Stimulated activated CD4-positive, alpha-beta T cell treated with anti-CD3 and anti-CD28 coated beads, Interleukin-15, amount 100 ng/mL, for 48 hours (primary cell): ENCODE measurements around the gene CCDC120.

Experiments
- DNase-seq, 2 donors: peaks; one replicate each; pipeline ENCODE4 v3.0.0-alpha.2; 2020; ENCODE audit warnings: low read depth in 2 of 2

The CCDC120 gene

GRCh38 chrX:49102190-49102589 lies 43.4 kb downstream of the CCDC120 start:
- no peak for DNase-seq

- DNase-seq = no peak
Measured at GRCh38 chrX:49103637-49104036, 44.8 kb downstream of the CCDC120 start.

- DNase-seq = no peak
Measured at GRCh38 chrX:49106296-49106695, 47.5 kb downstream of the CCDC120 start.

DNA sequence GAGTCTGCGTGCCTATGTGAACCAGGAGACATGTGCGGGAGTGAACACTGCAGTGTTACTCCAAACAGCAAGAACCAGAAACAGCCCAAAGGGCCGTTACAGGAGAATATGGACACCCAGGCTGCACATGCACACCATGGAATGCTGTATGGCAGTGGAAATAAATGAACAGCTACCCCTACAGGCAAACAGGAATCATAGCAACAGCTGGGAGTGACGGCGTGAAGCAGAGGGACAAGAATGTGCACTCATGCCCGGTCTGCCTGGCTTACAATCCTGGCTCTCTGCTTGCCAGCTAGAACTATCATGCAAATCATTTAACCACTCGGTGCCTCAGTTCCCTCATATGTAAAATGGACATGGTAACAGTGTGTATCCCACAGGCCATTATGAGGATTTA lies 48.1 kb downstream of the CCDC120 start:
- no peak for DNase-seq

DNA sequence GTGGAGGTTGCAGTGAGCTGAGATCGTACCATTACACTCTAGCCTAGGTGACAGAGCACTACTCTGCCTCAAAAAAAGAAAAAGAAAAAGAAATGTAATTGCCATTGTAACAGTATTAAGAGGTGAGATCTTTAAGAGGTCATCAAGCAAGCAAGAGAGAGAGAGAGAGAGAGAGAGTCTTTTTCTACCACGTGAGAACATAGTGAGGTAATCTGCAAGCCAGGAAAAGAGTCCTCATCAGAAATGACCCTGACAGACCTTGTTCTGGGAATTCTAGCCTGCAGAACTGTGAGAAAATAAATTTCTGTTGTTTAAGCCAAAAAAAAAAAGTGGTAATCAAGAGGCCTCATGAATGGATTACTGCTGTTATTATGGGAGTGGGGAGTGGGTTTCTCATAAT lies 49.8 kb downstream of the CCDC120 start:
- DNase-seq = no peak

DNA sequence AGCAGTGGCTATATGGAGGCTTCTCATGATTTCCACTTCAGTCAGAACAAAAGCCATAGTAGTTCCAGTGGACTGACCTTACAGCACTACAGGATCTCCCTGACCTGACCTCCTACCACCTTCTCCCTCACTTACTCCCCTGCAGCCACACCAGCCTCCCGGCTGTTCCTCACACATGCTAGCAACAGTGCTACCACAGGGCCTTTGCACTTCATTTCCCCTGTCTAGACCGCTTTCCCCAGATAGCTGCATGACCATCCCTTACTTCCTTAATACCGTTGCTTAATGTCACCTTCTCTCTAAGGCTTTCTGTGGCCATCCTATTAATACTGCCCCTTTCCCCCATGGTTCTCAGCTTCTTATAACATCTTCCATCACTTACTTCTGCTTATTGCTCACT lies 51.6 kb downstream of the CCDC120 start:
- DNase-seq = no peak

GRCh38 chrX:49111791-49112190 lies 53.0 kb downstream of the CCDC120 start:
- no peak for DNase-seq

- no peak for DNase-seq
Measured at GRCh38 chrX:49116076-49116475, 57.3 kb downstream of the CCDC120 start.

- DNase-seq = no peak
Measured at GRCh38 chrX:49116716-49117115, 57.9 kb downstream of the CCDC120 start.

DNA sequence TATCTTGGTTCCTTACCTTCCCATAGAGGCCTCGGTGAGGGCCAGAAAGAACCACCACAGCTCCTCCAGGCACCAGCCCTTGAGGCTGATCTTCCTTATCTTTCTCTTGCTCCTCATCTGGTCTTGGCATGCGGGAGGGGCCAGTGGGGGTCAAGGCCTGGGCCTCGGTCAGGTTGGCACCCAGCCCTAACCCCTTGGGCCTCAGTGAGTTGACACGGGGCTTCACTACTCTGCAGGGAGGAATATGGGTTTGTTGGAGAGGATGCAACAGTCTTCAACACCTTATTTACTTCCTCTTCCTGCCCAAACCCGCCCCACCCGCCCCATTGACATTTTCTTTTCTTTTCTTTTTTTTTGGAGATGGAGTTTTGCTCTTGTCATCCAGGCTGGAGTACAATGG lies 58.8 kb downstream of the CCDC120 start:
- DNase-seq = no peak
